Measurements from ENCODE around the gene NMT2.
"Not testable (repeated sequence)": the region's sequence is repeated elsewhere in the genome, so short reads cannot be mapped to it uniquely, and the experiment has no call there.

Gene NMT2

DNA sequence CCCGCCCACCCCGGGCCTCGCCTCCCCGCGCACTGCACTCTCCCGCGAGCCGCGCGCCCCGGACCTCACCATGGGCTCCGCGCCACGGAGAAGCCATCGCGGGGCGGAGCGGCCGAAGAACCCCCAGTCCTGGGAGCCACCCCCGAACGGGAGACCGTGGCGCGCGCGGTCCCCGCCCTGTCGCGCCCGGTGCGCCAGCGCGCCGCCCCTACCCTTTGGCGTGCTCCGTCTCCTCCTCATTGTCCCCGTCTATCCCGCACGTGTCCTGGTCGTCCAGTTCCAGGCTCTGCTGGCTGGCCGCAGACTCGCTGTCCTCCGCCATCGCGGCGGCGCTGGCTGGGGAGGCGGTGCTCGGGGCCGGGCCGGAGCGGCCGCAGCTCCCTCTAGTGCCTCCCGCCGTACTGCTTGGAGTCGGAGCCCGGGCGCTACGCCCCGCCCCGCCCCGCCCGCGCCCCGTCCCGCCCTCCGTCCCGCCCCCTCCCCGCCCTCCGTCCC lies at the start of gene NMT2:
TSS of gene NMT2 (minus strand) at position 403 of the 495 bp plus-strand sequence. CDS start at position 322, 81 bp downstream.
- DNase-seq (ENCODE audit: low read depth in 4 of 4, low spot score in 1 of 4) = peak in 1 of 4 experiments; percentile 38

DNA sequence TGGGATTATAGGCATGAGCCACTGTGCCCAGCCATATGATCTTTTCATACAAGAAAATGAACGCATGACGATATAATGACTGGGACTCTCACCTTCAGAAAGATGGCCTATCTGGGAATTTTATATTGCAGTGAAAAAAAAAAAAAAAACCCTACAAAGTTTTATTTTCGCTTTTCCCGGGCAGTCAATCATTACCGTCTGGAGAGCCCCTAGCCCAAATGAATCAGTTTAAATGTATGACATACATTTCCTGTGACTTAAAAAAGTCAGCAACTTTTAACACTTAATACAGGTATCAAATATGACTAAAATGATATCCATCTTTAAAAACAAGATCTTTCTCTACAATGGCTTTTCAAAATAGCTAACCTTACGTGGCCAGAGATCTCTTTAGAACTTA lies 48.2 kb upstream of the NMT2 start:
- DNase-seq (ENCODE audit: low read depth in 4 of 4, low spot score in 1 of 4) = no peak

DNA sequence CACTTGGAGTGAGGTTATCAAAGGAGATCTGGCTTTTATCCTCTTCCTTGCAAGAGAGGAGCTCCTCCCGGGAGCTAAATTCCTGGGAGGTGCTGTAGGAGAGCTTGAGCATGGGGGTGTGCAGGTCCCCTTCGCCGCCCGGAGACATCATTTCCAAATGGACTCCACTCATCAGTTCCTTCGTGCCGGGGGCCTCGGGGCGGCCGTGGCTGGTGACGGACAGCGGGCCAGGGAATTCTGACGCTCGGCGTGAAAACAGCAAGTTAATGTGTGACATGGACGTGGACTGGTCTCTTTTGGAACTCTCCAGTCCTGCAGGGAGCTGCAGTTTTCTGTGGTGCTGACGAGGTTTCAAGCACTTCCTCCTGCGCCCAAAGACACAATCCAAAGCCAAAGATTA lies 45.7 kb upstream of the NMT2 start:
- DNase-seq (ENCODE audit: low read depth in 4 of 4, low spot score in 1 of 4) = no peak

GRCh38 chr10:15213461-15213861 lies 45.0 kb upstream of the NMT2 start:
- no peak for DNase-seq (ENCODE audit: low read depth in 4 of 4, low spot score in 1 of 4)

- DNase-seq (ENCODE audit: low read depth in 4 of 4, low spot score in 1 of 4) = no peak
These were observed 43.0 kb upstream of the NMT2 start for GRCh38 chr10:15211464-15211979.

GRCh38 chr10:15210521-15210920 lies 42.0 kb upstream of the NMT2 start:
- DNase-seq (ENCODE audit: low read depth in 4 of 4, low spot score in 1 of 4) = no peak

GRCh38 chr10:15209827-15210509 lies 41.5 kb upstream of the NMT2 start:
- DNase-seq (ENCODE audit: low read depth in 4 of 4, low spot score in 1 of 4) = peak; percentile 67 to 81 (median 72)

DNA sequence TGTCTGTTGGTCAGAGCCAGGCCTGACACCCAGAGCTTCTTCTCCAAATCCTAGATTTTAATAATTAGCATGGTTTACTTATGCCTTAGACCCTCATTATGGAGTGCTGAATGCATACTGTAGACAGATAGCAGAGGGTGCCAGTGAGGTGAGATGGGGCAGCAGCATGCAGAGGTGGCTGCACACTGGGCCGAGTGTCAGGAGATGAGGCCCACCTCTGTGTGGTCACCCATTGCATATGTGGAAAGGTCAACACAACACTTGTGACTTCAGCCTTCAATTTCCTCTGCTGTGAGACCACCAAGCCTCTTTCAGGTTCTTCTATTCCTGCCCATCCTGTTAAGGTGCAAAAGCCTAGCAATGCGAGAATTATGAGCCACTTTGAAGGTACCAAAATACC lies 39.7 kb upstream of the NMT2 start:
- DNase-seq (ENCODE audit: low read depth in 4 of 4, low spot score in 1 of 4) = no peak

DNA sequence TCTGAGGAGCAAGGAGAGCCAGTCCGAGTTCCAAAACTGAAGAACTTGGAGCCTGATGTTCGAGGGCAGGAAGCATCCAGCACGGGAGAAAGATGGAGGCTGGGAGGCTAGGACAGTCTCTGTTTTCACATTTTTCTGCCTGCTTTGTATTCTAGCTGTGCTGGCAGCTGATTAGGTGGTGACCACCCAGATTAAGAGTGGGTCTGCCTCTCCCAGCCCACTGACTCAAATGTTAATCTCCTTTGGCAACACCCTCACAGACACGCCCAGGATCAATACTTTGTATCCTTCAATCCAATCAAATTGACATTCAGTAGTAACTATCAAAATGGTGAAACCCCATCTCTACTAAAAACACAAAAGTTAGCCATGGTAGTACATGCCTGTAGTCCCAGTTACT lies 38.9 kb upstream of the NMT2 start:
- not testable (repeated sequence) for DNase-seq (ENCODE audit: low read depth in 4 of 4, low spot score in 1 of 4)

DNA sequence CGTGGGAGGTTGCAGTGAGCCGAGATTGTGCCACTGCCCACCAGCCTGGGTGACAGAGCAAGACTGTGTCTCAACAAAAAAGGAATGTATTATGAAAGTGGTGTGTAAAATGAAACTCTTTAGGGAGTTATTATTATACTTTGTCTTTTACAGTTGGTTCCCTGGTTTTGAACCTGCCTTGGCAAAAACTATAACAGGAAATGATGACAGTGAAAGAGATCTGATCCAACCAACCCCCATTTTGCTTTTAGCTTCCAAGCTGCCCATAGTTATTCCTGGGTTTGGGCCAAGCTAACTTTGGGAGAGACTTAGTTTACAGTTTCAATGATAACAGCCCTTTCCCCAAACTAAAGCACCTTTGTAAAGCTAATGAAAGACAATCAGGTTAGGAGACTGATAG lies 34.1 kb upstream of the NMT2 start:
- DNase-seq (ENCODE audit: low read depth in 4 of 4, low spot score in 1 of 4) = no peak

DNA sequence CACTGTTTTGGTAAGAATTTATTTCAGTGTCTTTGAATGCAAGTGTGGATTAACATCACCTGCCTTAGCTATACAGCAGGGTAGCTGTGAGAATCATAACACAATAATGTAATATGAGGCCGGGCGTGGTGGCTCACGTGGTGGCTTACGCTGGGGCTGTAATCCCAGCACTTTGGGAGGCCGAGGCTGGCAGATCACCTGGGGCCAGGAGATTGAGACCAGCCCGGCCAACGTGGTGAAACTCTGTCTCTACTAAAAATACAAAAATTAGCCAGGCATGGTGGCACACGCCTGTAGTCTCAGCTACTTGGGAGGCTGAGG lies 33.8 kb upstream of the NMT2 start:
- DNase-seq (ENCODE audit: low read depth in 4 of 4, low spot score in 1 of 4) = not testable (repeated sequence)

DNA sequence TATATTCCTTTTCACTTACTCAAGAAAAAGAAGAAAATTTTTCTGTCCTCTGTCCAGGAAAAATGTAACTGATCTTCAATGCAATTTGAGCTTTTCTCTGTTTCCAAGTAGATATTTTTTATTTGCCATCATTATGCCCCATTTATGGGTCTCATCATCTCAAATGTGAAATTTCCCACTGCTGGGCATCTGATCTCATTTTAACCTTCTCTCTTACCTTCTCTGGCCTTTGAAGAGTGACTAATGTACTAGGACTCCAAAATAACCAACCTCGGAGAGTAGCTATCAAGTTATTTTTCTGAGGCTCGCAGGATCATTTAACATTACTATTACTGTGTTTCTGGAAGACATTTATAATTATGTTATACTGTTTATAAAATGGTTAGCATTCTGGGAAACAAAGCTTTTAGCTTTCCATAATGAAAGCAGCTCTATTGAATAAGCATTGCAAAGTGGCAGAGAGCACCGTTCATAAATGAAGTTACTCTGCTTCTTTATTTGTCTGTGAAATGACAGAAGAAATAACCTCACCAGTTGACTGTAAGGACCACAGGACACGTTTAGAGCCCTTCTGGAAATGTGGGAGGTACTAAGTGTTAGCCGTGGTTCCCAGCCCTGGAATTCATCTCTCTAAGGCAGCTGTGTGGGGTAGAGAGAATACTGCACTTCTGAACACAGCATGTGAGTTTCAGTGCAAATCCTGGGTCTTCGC lies 33.3 kb upstream of the NMT2 start:
- no peak for DNase-seq (ENCODE audit: low read depth in 4 of 4, low spot score in 1 of 4)

DNA sequence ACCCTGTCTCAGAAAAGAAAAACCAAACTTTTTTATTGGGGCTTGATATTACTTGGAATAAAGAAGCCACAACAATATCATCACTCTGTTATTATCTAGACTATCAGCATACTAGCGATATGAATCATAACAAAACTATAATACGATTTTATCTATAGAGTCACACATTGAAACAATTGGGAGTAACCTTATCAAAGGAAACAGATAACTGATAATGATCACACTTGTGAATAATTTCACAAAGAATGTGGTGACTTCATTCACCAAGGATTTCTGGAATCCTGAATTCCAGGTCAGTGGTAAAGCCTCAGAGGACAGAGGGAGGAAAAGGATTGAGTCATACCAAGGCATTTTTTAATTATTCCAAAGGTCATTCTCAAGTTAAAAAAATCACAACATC lies 32.1 kb upstream of the NMT2 start:
- no peak for DNase-seq (ENCODE audit: low read depth in 4 of 4, low spot score in 1 of 4)

GRCh38 chr10:15197911-15198310 lies 29.4 kb upstream of the NMT2 start:
- no peak for DNase-seq (ENCODE audit: low read depth in 4 of 4, low spot score in 1 of 4)

DNA sequence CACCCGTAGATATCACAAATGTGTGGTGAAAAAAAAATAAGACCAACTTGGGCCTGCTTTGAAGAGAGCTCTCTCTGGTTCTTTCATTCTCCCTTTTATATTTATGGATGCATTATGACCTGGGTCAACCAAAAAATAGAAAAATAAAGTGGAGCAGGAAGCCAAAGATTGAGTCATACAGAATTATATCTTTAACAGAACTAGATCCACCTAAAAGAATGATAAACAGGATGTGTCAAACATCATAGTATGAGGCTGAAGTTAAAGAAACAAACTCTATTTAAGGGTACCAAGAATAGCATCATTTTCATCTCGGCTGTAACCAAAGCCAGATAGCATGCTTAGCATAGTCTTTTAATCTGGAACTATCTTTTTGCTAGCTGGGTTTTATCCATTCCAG lies 28.8 kb upstream of the NMT2 start:
- no peak for DNase-seq (ENCODE audit: low read depth in 4 of 4, low spot score in 1 of 4)

- DNase-seq (ENCODE audit: low read depth in 4 of 4, low spot score in 1 of 4) = no peak
These were observed 27.7 kb upstream of the NMT2 start for GRCh38 chr10:15196021-15196834.

GRCh38 chr10:15189133-15189885 lies 20.8 kb upstream of the NMT2 start:
- DNase-seq (ENCODE audit: low read depth in 4 of 4, low spot score in 1 of 4) = no peak

GRCh38 chr10:15188603-15189002 lies 20.1 kb upstream of the NMT2 start:
- DNase-seq (ENCODE audit: low read depth in 4 of 4, low spot score in 1 of 4) = peak in 1 of 4 experiments; percentile 25

DNA sequence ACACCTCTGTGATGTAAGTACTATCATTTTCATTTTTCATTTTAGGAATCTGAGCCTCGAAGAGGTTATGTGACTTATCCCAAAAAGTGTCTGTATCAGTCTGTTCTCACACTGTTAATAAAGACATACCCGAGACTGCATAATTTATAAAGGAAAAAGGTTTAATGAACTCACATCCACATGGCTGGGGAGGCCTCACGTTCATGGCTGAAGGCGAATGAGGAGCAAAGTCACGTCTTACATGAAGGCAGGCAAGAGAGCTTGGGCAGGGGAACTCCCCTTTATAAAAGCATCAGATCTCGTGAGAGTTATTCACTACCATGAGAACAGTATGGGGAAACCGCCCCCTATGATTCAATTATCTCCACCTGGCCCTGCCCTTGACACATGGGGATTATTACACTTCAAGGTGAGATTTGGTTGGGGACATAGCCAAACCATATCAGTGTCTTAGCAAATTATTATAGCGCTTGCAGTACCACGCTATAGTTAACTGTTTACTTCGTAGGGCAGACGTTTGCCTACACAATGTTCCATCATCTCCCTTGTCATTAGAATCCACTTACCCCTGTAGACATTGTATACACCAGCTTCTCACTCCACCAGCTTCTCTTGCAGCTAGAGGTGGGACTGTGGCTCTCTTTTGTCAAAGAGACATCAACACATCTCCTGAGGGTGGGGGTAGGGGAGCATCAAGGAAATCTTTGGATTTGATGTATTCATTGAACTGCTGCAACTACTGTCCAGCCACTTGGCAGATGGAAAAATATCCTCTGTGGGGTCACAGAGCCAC lies 15.4 kb upstream of the NMT2 start:
- no peak for DNase-seq (ENCODE audit: low read depth in 4 of 4, low spot score in 1 of 4)

DNA sequence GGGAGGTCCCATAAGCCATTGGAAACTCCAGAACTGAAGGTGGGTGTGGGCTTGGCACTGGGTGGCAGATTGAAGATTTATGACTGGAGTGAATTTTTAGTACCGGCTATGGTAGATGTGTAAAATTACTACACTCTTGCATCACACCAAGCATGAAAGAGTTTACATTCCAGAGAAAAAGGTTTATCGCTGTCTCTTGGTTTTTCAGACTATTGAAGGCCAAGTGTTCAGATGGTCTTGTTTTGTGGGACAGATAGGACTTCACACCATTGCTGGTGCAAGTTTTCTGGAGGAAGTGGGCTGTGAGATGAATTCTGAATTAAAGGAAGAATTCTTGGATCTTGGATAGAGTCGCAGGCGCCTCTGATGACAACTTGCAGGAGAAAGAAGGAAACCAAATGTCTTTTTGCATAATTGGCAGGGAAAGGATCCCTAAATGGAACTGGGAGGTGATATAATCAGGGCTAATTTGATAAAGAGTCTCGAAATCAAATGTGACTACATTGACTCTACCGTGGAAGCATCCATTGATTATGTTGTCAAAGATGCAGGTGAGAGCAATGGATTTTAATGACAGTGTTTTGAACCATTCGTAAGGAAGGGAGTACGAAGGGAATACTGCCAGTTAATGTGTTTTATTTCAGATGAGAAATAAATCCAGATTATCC lies 14.2 kb upstream of the NMT2 start:
- DNase-seq (ENCODE audit: low read depth in 4 of 4, low spot score in 1 of 4) = no peak

Data from stimulated activated CD4-positive, alpha-beta T cell treated with anti-CD3 and anti-CD28 coated beads, Interleukin-1b, Interleukin-23, amount 100 ng/mL, for 24 hours (primary cell).